Body of pancreas (tissue), 4 donors: ENCODE results near the gene GPRC5D. TPM values are rescaled to one million over a fixed set of nuclear protein-coding genes. Genes with fewer than 3 reads are reported as not detected.
A peak's percentile ranks its signal among the peaks of the same experiment; 100 is the strongest.

ENCODE experiments used
- ATAC-seq: fragments of 150-250 bp; one replicate; pipeline ENCODE4 v1.9.1; 2016
- DNase-seq, 4 donors: peaks; one replicate each; pipeline ENCODE4 v3.0.0-alpha.2; 2019
- H3K27ac ChIP-seq, 4 donors: fragments of 200-600 bp; sonication (generic); 1 replicate in 3 of 4; 2 replicates in 1 of 4; pipeline versions ENCODE4 v1.5.1 to v1.6.1; 2016 to 2019; ENCODE audit warnings: mild to moderate bottlenecking in 1 of 4, mixed read lengths in 1 of 4, moderate library complexity in 1 of 4
- H3K27me3 ChIP-seq, 2 donors: fragments of 200-600 bp; sonication (generic); one replicate each; pipeline ENCODE4 v1.6.0; 2016; ENCODE audit warnings: mild to moderate bottlenecking in 1 of 2
- H3K36me3 ChIP-seq, 2 donors: fragments of 200-600 bp; sonication (generic); replicated peaks in 1 of 2; 2 replicates each; pipeline ENCODE4 v1.5.1; 2016; ENCODE audit warnings: low read depth in 2 of 2; ENCODE audit not compliant: insufficient read depth in 1 of 2
- H3K4me1 ChIP-seq: fragments of 200-600 bp; sonication (generic); one replicate; pipeline ENCODE4 v1.6.0; 2016
- H3K4me3 ChIP-seq, 2 donors: fragments of 200-600 bp; sonication (generic); 1 replicate in 1 of 2; 2 replicates in 1 of 2; pipeline ENCODE4 v1.5.1; 2016 to 2019
- H3K9me3 ChIP-seq, 3 donors: fragments of 200-600 bp; sonication (generic); 1 replicate in 2 of 3; 2 replicates in 1 of 3; pipeline ENCODE4 v1.5.1; 2016
- POLR2A ChIP-seq, 3 donors: fragments of 450-650 bp; IDR thresholded peaks; one replicate each; pipeline ENCODE4 v1.6.1; 2016; ENCODE audit warnings: antibody characterized with exemption in 3 of 3, mild to moderate bottlenecking in 2 of 3
- WGBS, 2 donors: methylation state at CpG; one replicate each; pipeline ENCODE4 v1.1.5; 2017; 5-methylcytosine and 5-hydroxymethylcytosine counted together
- intact Hi-C: fragments of 100-400 bp; cut with DNase I; formaldehyde crosslinking; loops from one replicate; pipeline ENCODE4 v1.15.1; 2023
- total RNA-seq, 2 donors: library from RNA; depleted of rRNA; stranded (reverse); fragments of >200 nt; gene quantifications; one replicate each; pipeline ENCODE4 v1.1.0, GENCODE V29; 2016
- TF ChIP-seq, protein P1 (sequence below), 7 experiments: fragments of 450-650 bp in 4 of 7; fragments of 200-600 bp in 3 of 7; sonication (generic) in 3 of 7; IDR thresholded peaks; one replicate each; pipeline ENCODE4 v1.5.1; 2016 to 2019; ENCODE audit warnings: antibody characterized with exemption in 7 of 7

GPRC5D gene
- total RNA-seq, 2 donors from 2014 or later = not detected

DNA sequence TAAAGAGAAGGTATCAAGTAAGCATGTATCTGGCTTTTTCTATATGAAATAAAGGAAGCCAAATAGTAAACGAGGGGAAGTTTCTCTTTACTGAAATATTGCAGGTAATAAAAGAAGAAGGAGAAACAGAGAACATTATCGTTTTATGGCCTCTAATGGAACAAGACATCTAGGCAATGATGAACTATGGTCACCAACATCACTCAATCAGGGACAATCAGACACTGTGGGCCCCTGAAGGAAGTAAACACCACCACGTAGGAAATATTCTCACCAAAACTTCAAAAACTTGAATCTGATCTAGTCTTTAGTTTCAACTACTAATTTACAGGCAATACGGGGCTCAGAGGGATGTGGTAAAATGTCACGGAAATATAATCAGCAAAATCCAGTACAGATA is 32.2 kb upstream of the GPRC5D start:
- no peak for DNase-seq
- Histone ChIP-seq H3K27me3 (no peaks in the 10 kb centered on the region), H3K4me1 (no peaks in the 10 kb centered on the region), H3K27ac (no peak overlapping the region), H3K4me3 (no peak overlapping the region), H3K36me3 (peaks cover 9 to 14% of the 10 kb centered on the region in 2 donors), H3K9me3 (no peaks in the 10 kb centered on the region)
- intact Hi-C loops = no loop called here
- WGBS, 2 donors = 82 to 84% methylated on average over 5 of the region's 5 CpGs
- TF ChIP-seq, protein P1, sequence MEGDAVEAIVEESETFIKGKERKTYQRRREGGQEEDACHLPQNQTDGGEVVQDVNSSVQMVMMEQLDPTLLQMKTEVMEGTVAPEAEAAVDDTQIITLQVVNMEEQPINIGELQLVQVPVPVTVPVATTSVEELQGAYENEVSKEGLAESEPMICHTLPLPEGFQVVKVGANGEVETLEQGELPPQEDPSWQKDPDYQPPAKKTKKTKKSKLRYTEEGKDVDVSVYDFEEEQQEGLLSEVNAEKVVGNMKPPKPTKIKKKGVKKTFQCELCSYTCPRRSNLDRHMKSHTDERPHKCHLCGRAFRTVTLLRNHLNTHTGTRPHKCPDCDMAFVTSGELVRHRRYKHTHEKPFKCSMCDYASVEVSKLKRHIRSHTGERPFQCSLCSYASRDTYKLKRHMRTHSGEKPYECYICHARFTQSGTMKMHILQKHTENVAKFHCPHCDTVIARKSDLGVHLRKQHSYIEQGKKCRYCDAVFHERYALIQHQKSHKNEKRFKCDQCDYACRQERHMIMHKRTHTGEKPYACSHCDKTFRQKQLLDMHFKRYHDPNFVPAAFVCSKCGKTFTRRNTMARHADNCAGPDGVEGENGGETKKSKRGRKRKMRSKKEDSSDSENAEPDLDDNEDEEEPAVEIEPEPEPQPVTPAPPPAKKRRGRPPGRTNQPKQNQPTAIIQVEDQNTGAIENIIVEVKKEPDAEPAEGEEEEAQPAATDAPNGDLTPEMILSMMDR (IDR thresholded peaks at IDR 0.05) = no peak
- TF ChIP-seq POLR2A (IDR thresholded peaks at IDR 0.05) = no peak
- no peak for ATAC-seq

DNA sequence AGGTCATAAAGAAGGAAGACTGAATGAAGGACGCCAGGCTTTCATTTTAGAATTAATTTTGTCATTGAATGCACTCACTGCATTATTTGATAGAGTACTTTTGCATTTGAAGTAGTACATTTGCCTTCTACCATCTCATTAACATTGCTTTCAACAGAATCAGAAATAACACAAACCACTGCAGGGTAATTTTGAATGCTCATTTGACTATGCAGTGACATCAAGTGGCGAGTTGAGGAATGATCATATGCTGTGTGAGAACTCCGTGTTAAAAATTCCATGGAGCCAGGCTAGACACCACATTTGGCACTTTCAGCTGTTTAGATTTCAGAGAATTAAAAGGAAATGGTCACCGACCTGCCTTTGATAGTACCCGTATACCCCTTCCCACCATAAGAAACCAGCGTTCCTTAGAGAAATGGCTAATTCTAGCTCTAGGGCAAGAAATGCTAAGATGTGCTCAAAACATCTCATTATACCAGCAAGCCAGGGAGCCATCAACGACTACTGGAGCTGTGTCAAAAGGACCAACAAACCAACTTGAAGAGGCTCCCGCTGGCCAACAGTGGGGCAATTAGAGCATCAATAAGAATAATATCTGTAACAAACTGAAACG is 31.6 kb upstream of the GPRC5D start:
- H3K27me3 ChIP-seq = no peaks in the 10 kb centered on the region
- H3K9me3 ChIP-seq = no peaks in the 10 kb centered on the region
- intact Hi-C loops = no loop called here
- ATAC-seq = peak; percentile 80
- TF ChIP-seq POLR2A (IDR thresholded peaks at IDR 0.05) = no peak
- TF ChIP-seq, protein P1 (IDR thresholded peaks at IDR 0.05) = peak in 6 of 7 experiments; percentile 23 to 60 (median 53)
- H3K4me1 ChIP-seq = no peaks in the 10 kb centered on the region
- peak overlapping the region in 1 of 4 donors; percentile 30 for H3K27ac ChIP-seq
- H3K4me3 ChIP-seq = no peak overlapping the region
- peaks cover 5 to 14% of the 10 kb centered on the region in 2 donors for H3K36me3 ChIP-seq
- WGBS, 2 donors = 47 to 53% methylated on average over 9 of the region's 9 CpGs
- peak in 2 of 4 donors; percentile 22 to 31 for DNase-seq

DNA sequence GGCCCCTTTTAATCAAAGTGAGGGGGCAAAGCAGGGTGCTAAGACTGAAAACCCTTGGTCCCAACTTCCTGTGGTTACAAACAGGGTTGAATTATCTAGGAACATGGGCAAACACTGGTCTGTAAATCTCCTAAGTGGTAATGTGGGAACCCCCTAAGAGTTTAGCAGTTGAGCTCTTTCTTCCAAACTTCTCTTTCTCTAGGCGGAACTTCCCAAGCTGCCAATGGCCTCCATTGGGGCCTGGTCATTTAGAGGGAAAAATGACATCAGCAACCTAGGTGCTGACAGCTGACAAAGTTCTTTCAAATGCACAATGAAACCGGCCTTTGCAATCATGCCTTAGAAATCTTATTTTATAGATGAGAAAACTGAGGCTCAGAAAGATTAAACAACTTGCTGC is 30.4 kb upstream of the GPRC5D start:
- Histone ChIP-seq H3K9me3 (no peaks in the 10 kb centered on the region), H3K4me3 (no peak overlapping the region), H3K36me3 (peaks cover 5 to 11% of the 10 kb centered on the region in 2 donors), H3K27ac (no peak overlapping the region), H3K4me1 (no peaks in the 10 kb centered on the region), H3K27me3 (no peaks in the 10 kb centered on the region)
- 88 to 92% methylated on average over 2 of the region's 2 CpGs for WGBS, 2 donors
- no peak for TF ChIP-seq POLR2A (IDR thresholded peaks at IDR 0.05)
- TF ChIP-seq, protein P1 (IDR thresholded peaks at IDR 0.05) = no peak
- intact Hi-C loops = no loop called here
- DNase-seq (no peak), ATAC-seq (no peak)

DNA sequence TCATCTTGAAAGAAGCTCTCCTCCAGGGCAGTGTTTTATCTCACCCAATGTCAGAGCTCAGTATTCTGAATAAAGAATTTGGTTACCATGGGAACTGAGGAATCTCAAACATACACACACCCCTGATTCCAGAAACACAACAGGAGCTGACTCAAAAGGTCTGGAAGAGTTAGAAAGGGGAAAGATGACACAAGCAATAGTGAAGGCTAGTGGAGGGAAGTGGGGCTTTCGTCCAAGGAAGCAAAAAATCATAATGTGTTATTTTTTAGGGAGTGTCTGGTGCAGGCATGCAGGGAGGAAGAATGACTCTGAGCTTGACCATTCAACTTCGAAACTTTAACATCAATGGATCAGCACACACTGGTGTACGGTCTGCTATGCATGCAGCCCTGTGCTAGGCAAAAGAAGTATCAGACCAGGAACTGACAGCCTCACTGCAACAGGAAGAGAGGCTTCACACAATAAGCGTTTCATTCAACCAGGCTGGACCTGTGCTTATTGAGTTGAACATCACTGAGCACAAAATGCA is 27.8 kb upstream of the GPRC5D start:
- ATAC-seq (peak; percentile 39), DNase-seq (peak in 1 of 4 donors; percentile 23)
- Histone ChIP-seq H3K4me3 (no peak overlapping the region), H3K4me1 (no peaks in the 10 kb centered on the region), H3K9me3 (no peaks in the 10 kb centered on the region), H3K27me3 (no peaks in the 10 kb centered on the region), H3K27ac (no peak overlapping the region), H3K36me3 (peaks cover 0 to 3% of the 10 kb centered on the region in 2 donors)
- intact Hi-C loops = no loop called here
- TF ChIP-seq, protein P1 (IDR thresholded peaks at IDR 0.05) = no peak
- no peak for TF ChIP-seq POLR2A (IDR thresholded peaks at IDR 0.05)
- 64 to 81% methylated on average over 4 of the region's 4 CpGs for WGBS, 2 donors

DNA sequence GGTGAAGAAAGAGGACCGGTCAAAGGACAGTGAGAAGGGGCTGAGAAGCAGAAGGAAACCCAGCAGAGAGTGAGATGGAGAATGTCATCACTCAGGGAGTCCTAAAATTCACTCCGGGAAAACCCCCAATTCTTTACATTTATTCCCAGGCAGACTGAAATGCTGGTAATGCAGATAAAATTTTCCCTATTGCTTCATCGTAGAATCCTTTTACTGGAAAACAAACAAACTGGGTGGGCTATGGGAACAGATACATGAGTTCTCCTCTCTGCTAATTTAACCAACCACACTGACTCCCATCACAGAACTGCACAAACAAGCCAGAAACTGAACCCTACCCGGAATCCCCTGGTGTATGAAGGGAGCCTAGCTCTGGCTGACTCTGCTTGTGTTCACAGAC is 27.2 kb upstream of the GPRC5D start:
- Histone ChIP-seq H3K27ac (no peak overlapping the region), H3K4me3 (no peak overlapping the region), H3K9me3 (no peaks in the 10 kb centered on the region), H3K27me3 (no peaks in the 10 kb centered on the region), H3K4me1 (no peaks in the 10 kb centered on the region), H3K36me3 (peaks cover 0 to 7% of the 10 kb centered on the region in 2 donors)
- DNase-seq (no peak), ATAC-seq (no peak)
- TF ChIP-seq POLR2A (IDR thresholded peaks at IDR 0.05) = no peak
- TF ChIP-seq, protein P1 (IDR thresholded peaks at IDR 0.05) = no peak
- intact Hi-C loops = no loop called here
- 75 to 77% methylated on average over 4 of the region's 4 CpGs for WGBS, 2 donors
